ENCODE measurements around the gene WIF1.

DNA sequence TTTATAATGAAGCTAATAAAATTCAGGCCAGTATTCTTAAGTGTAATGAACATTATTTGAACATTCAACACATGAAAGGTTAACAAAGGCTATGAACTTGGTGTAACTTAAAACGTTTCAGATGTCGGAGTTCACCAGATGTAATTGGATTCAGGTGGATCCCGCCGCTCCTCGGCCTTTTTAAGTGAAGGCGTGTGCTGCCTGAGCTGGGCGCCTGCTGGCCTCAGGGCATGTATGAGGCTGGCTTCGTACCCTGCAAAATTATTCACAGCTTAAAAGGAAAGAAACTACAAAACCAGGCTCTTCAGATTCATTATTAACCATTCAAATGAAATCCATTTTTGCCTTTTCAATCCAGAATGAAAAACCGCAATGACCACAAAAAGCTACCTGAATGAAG, 69.9 kb downstream of the WIF1 start:
- TF ChIP-seq, protein P1, sequence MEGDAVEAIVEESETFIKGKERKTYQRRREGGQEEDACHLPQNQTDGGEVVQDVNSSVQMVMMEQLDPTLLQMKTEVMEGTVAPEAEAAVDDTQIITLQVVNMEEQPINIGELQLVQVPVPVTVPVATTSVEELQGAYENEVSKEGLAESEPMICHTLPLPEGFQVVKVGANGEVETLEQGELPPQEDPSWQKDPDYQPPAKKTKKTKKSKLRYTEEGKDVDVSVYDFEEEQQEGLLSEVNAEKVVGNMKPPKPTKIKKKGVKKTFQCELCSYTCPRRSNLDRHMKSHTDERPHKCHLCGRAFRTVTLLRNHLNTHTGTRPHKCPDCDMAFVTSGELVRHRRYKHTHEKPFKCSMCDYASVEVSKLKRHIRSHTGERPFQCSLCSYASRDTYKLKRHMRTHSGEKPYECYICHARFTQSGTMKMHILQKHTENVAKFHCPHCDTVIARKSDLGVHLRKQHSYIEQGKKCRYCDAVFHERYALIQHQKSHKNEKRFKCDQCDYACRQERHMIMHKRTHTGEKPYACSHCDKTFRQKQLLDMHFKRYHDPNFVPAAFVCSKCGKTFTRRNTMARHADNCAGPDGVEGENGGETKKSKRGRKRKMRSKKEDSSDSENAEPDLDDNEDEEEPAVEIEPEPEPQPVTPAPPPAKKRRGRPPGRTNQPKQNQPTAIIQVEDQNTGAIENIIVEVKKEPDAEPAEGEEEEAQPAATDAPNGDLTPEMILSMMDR (IDR thresholded peaks at IDR 0.05) = no peak
- no peak for TF ChIP-seq POLR2A (IDR thresholded peaks at IDR 0.05)
